ENCODE data around the gene FYN.
"Not testable (repeated sequence)": the region's sequence is repeated elsewhere in the genome, so short reads cannot be mapped to it uniquely, and the experiment has no call there.

Gene FYN

GRCh38 chr6:111850295-111850937 lies 22.8 kb downstream of the FYN start:
- no peak for DNase-seq (ENCODE audit: low read depth)

- DNase-seq (ENCODE audit: low read depth), result no peak
Measured at GRCh38 chr6:111849298-111849697, 24.0 kb downstream of the FYN start.

- no peak for DNase-seq (ENCODE audit: low read depth)
Measured at GRCh38 chr6:111848262-111848812, 24.9 kb downstream of the FYN start.

- DNase-seq (ENCODE audit: low read depth), result no peak
Measured at GRCh38 chr6:111846492-111847409, 26.5 kb downstream of the FYN start.

GRCh38 chr6:111846066-111846465 lies 27.2 kb downstream of the FYN start:
- no peak for DNase-seq (ENCODE audit: low read depth)

- no peak for DNase-seq (ENCODE audit: low read depth)
Measured at GRCh38 chr6:111845441-111845871, 27.8 kb downstream of the FYN start.

- no peak for DNase-seq (ENCODE audit: low read depth)
Measured at GRCh38 chr6:111844921-111845320, 28.3 kb downstream of the FYN start.

- no peak for DNase-seq (ENCODE audit: low read depth)
Measured at GRCh38 chr6:111844376-111844775, 28.9 kb downstream of the FYN start.

- no peak for DNase-seq (ENCODE audit: low read depth)
Measured at GRCh38 chr6:111843347-111844147, 29.7 kb downstream of the FYN start.

GRCh38 chr6:111842891-111843290 lies 30.4 kb downstream of the FYN start:
- DNase-seq (ENCODE audit: low read depth), result no peak

GRCh38 chr6:111842271-111842822 lies 30.9 kb downstream of the FYN start:
- DNase-seq (ENCODE audit: low read depth), result no peak

GRCh38 chr6:111841822-111842221 lies 31.4 kb downstream of the FYN start:
- DNase-seq (ENCODE audit: low read depth), result no peak

- no peak for DNase-seq (ENCODE audit: low read depth)
Measured at GRCh38 chr6:111840803-111841202, 32.4 kb downstream of the FYN start.

GRCh38 chr6:111838749-111839484 lies 34.3 kb downstream of the FYN start:
- no peak for DNase-seq (ENCODE audit: low read depth)

- no peak for DNase-seq (ENCODE audit: low read depth)
Measured at GRCh38 chr6:111837641-111838500, 35.4 kb downstream of the FYN start.

GRCh38 chr6:111837007-111837406 lies 36.2 kb downstream of the FYN start:
- DNase-seq (ENCODE audit: low read depth), result no peak

GRCh38 chr6:111835807-111836206 lies 37.4 kb downstream of the FYN start:
- no peak for DNase-seq (ENCODE audit: low read depth)

GRCh38 chr6:111835398-111835797 lies 37.9 kb downstream of the FYN start:
- not testable (repeated sequence) for DNase-seq (ENCODE audit: low read depth)

GRCh38 chr6:111834356-111834755 lies 38.9 kb downstream of the FYN start:
- no peak for DNase-seq (ENCODE audit: low read depth)

GRCh38 chr6:111832833-111833418 lies 40.3 kb downstream of the FYN start:
- DNase-seq (ENCODE audit: low read depth), result no peak

Measured in amniotic epithelial cell (primary cell).